HG02943 (cell line): ENCODE measurements around the gene PTPRN2.
"Not testable (repeated sequence)": the region's sequence is repeated elsewhere in the genome, so short reads cannot be mapped to it uniquely, and the experiment has no call there.

ENCODE experiments used
- ATAC-seq: cut with Tn5 transposase; IDR thresholded peaks from one replicate; pipeline ENCODE4 v1.9.1; 2021; ENCODE audit warnings: mild to moderate bottlenecking, low read depth, moderate library complexity; ENCODE audit not compliant: unreplicated experiment

The PTPRN2 gene

DNA sequence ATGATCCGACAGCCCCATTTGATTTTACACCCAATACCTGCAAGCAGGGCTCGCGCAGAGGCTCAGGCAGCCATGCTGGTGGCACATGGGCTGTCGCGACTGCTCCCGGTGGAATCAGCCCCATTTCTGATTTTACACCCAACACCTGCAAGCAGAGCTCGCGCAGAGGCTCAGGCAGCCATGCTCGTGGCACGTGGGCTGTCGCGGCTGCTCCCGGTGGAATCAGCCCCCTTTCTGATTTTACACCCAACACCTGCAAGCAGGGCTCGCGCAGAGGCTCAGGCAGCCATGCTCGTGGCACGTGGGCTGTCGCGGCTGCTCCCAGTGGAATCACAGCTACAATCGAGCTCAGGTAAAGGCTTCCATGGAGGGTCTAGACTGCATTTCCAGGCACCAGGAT, 244.1 kb downstream of the PTPRN2 start:
- ATAC-seq = no peak

DNA sequence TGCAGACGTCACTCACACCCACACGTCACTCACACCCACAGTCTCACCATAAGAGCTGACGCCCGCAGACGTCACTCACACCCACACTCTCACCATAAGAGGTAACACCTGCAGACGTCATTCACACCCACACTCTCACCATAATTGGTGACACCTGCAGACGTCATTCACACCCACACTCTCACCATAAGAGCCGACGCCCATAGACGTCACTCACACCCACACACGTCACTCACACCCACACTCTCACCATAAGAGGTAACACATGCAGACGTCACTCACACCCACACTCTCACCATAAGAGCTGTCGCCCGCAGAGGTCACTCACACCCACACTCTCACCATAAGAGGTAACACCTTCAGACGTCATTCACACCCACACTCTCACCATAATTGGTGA, 246.5 kb downstream of the PTPRN2 start:
- not testable (repeated sequence) for ATAC-seq

DNA sequence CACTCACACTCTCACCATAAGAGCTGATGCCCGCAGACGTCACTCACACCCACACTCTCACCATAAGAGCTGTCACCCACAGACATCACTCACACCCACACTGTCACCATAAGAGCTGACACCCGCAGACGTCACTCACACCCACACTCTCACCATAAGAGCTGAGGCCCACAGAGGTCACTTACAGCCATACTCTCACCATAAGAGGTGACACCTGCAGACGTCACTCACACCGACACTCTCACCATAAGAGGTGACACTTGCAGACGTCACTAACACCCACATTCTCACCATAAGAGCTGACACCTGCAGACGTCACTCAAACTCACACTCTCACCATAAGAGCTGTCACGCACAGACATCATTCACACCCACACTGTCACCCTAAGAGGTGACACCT, 250.7 kb downstream of the PTPRN2 start:
- not testable (repeated sequence) for ATAC-seq

DNA sequence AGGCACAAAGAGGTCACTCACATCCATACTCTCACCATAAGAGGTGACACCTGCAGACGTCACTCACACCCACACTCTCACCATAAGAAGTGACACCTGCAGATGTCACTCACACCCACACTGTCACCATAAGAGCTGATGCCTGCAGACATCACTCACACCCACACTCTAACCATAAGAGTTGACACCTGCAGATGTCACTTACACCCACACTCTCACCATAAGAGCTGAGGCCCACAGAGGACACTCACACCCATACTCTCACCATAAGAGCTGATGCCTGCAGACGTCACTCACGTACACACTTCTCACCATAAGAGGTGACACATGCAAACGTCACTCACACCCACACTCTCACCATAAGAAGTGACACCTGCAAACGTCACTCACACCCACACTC, 255.1 kb downstream of the PTPRN2 start:
- not testable (repeated sequence) for ATAC-seq

DNA sequence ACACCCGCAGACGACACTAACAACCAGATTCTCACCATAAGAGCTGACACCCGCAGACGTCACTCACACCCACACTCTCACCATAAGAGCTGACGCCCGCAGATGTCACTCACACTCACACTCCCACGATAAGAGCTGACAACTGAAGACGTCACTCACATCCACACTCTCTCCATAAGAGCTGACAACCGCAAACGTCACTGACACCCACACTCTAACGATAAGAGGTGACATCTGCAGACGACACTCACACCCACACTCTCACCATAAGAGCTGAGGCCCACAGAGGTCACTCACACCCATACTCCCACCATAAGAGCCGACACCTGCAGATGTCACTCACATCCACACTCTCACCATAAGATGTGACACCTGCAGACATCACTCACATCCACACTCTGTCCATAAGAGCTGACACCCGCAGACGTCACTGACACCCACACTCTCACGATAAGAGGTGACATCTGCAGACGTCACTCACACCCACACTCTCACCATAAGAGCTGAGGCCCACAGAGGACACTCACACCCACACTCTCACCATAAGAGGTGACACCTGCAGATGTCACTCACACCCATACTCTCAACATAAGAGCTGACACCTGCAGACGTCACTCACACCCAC, 255.7 kb downstream of the PTPRN2 start:
- ATAC-seq = not testable (repeated sequence)

DNA sequence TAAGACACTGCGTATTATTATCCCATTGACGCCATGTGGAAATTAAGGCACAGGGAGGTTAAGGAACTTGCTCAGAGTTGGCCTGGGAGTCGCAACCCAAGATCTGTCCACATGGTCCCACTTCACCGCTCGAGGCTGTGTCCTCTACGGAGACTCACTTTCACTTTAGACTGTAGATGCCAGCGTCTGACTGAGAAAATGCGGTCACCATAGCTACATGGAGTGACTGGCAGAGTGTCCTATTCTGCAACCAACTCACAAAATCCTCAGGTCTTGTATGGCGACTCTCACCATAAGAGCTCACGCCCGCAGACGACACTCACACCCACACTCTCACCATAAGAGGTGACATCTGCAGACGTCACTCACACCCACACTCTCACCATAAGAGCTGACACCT, 257.9 kb downstream of the PTPRN2 start:
- ATAC-seq = no peak

DNA sequence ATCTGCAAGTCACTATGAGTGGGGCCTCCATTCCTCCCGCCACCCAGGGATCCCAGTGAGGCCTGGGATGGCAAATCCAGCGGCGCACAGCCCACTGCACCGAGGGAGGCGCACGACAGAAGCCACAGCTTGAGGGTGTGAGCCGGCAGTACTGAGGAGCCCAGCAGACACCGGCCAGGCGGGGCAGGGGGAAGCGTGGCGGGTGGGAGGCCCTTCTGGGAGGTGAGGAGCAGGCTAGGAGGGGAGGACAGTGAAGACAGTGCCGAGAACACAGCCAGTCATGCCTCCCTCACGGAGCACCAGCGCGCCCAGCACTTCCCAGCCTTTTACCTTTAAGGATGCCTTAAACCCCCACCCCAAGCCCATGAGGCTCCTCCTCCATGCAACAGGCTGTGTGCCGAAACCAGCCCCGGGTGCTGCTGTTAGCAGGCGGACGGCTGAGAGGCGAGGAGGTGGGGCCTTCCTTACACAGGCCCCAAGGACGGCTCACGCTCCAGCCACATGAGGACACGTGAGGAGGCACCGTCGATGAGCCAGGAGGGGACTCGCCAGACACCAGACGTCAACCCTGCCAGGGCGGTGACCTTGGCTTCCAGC, 258.5 kb downstream of the PTPRN2 start:
- ATAC-seq = no peak

DNA sequence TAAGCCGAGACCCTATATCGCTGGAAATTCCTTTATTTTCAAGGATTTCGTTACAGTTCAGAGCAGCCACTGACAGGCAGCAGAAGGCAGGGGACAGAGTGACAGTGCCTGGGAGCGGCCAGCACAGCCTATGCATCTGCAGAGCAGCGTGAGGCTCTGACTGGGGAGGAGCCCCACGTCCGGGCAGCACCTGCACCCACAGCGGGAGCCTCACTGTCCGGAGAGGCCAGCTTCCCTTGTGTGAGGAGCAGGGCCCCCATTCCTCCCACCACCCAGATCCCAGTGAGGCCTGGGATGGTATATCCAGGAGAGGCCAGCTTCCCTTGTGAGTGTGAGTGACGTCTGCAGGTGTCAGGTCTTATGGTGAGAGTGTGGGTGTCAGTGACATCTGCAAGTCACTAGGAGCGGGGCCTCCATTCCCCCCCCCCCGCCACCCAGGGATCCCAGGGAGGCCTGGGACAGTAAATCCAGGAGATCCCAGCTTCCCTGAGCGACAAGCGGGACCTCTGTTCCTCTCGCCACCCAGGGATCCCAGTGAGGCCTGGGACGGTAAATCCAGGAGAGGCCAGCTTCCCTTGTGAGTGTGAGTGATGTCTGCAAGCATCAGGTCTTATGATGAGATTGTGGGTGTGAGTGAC, 259.1 kb downstream of the PTPRN2 start:
- ATAC-seq = no peak

DNA sequence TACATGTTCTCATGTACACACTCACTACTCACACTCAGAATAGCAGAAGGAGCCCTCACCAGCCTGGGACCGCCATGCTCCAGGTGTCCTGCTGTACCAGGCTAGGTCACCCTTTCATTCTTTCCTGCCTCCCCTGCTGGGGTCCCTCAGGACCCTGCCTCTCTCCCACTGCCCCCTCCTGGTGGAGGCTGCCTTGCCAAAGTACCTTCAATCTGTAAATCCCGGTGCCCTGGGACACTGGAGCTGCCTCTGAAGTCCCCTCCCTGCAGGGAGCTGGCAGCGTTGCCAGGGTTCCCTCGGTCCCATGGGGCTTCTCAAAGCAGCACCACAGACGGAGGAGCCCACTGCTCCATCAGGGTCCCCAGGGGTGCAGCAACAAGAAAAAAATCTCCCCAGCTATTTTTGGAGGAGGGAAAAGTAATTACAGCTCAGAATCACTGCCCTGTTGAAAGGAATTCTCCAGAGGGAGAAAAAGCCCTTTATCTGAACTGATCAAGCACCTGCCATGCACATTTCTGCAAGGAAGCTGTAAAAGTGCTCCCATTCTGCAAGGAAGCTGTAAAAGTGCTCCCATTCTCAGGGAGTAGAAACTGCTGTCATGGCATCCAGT, 259.9 kb downstream of the PTPRN2 start:
- ATAC-seq = no peak

DNA sequence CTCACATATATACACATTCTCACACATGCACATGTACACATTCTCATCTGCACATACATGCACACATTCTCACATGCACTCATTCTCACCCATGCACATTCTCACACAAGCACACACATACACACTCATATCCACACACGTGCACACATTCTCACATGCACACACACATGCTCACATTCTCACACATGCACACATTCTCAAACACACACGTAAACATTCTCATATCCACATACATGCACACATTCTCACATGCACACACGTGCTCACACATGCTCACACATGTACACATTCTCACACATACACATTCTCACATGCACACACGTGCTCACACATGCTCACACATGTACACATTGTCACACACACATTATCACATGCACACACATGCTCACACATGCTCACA, 260.6 kb downstream of the PTPRN2 start:
- ATAC-seq = no peak

DNA sequence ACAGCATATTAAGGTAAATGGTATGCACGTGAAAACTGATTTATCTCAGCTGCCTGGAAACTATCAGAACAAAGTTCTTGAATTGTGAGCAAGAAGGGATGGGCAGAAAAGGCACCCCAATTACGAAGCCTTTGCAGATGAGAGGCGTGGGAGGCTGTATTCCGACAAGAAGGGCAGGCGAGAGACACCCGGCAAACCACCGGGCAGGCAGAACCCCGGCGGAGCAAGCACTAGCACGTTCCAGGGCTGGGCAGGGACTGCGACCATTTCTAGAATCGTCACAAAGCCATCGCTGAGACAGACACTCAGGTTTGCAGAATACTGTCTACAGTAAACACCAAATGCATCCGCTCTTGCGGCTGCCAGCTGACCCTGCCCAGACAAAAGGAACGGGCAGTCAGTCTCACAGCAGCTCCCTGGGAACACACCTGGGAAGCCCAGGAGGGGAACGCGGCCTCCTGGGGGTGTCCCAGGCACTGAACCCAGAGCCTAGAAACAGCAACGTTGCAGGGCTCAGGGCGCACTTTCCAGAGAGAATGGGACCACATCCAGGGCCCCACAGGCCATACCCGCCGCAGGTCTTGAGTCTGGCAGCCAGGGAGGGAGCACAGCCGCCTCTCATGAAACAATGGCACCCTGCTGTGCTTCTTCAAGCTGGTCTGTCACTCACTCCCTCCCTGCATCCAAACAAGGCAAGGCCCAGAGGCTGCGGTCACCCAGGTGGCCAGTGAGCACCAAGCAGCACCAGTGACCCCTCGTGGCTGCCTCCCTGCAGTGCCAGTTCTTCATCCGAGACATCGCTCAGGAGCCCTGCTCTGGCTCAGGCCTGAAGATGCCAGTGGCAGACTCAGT, 261.9 kb downstream of the PTPRN2 start:
- no peak for ATAC-seq

DNA sequence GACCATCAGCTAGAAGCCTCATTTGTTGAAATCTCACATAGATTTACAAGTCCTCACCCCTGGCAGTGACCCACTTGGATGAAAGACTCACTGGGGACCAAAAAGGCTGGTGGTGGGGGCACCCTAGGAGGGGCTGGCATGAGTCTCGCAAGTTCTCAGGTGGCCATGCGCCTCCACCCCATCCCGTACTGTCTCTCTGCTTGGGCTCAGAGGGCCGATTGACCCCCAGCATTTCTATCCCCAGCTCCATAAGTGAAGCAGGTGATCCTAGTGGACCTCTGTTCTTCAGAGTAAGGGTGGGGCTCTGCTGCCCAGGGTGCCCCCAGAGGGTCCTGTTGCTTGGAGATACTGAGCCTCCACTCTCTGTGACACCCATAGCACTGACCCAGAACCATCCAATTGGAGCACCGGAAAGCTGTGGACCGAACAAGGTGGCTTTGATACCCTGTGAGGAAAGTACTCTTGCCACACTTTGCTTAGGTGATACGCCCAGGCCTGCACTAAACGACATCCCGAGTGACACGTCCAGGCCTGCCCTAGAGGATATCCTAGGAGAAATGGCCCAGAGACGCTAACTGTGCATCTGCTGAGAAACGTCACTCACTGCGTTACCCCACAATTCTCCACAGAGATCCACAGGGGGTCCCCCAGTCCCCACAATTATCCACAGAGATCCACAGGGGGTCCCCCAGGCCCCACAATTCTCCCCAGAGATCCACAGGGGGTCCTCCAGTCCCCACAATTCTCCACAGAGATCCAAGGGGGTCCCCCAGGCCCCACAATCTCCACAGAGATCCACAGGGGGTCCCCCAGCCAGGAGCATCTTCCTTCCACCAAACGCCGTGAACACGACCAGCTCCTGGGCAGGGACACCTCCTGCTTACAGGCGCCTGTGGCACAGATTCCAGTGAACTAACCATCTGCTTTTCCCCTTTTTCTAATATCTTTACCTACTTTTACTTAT, 262.9 kb downstream of the PTPRN2 start:
- ATAC-seq = no peak

DNA sequence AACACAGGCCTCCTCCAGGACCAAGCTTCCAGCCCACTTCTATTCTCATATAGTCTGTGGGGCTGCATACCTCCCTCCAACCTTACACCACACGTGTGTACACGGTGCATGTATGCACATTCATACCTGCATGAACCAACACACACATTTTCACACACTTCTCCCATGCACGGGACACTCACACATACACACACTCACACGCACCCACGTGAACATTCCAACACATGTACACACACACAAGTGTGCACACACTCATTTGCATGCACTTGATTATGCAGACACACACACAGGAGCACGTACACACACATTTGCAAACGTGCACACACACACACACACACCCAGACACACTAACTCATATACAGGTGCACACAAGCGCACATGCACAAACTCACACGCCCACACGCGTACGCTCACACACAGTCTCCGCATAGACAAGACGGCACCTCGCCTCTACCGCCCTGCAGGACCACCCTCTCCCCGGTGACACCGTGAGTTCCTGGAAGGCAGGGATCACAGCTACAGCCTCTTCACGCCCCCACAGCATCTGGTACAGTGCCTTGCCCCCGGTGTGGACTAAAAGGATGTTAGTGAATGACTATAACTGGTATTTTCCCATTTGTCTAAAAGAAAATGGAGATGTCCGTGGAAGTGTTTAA, 263.8 kb downstream of the PTPRN2 start:
- ATAC-seq = no peak

DNA sequence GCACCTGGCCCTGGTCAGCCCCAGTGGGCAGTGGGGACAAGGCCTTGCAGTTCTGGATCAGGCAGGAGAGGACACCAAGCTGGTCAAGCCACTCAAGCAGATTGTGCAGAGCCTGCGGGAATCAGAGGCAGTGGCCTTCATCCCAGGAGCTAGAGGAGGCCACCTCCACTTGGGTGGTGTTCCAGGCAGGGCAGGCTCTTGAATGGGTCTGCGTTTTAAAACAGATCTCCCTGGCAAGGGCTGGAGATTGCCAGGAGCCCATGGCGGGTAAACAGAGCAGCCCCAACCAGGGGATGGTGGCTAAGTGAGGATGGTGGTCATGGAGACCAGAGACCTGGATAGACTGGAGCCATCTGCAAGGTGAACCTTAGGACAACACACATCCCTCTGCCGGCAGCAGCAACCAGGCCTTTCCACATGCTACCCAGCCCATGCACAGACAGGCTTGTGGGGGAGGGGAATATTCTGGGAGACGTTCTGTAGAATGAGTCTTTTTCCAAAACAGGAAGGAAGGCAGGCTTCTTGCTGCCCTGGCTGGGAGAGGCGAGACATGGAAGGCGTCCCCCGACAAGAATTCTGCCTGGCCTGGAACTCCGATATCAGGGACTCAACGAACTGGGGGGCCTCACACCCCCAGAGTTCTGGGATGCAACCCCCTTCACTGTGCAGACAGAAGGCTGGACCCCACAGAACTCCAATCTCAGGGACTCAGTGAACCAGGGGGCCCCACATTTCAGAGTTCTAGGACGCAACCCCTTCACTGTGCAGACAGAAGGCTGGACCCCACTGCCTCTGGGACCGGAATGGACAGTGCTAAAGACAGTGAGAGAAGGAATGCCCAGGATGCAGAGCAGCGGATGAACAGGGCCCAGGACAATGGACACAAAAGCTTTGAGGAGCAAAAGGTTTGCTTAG, 264.8 kb downstream of the PTPRN2 start:
- ATAC-seq = no peak

DNA sequence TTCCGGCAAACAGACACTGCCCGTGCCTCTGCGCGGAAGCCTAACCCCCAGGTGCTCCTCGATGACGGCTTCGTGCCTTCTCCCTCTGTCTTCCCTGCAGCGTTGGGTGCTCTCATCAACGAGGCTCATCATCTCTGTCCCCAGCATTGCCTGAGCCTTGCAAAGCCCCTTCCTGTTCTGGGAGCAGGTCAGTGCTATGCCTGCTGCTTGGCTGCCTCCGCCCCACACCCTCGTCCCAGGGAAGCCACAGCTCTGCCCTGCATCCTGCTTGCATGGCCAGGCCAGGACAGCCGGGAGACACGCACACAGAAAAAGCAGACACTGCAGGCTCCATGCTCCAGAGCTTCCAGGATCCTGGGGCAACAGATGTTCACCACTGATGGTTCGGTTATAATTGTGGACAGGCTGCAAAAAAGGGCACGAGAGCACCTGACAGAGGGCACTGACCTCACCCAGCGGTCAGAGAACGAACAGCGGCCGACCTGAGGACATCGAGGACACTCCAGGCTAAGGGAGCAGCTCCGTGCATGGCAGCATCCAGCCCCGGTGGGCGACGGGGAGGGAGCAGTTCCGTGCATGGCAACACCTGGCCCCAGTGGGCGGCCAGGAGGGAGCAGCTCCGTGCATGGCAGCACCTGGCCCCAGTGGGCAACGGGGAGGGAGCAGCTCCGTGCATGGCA, 265.5 kb downstream of the PTPRN2 start:
- no peak for ATAC-seq

DNA sequence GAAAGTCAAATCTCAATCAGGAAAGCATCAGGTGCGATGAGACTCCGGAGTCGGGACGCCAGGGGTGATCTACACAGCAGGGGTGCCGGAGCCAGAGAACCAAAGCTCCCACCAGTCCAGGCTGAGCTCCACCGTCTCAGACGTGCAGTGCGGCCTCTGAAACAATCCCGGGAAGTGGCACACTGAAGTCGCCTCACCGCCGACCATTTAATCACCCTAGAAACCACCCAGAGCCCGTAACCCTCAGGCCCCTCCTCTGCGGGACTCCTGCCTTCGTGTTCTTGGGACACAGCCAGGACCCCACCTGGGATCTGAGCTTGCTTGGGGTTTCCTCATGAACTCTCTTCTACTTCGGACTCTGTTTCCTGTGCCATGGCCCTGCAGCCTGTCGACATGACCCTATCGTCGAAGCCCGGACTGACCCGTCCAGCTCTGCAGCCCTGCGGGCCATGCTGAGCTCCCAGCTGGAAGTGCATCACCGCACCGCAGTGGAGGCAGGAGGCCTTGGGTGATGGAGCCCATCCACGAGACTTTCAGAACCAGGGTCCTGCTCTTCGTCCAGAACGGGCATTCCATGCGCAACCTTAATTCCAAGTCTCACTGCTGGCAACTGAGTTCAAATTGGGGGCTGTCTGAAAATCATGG, 266.4 kb downstream of the PTPRN2 start:
- no peak for ATAC-seq

DNA sequence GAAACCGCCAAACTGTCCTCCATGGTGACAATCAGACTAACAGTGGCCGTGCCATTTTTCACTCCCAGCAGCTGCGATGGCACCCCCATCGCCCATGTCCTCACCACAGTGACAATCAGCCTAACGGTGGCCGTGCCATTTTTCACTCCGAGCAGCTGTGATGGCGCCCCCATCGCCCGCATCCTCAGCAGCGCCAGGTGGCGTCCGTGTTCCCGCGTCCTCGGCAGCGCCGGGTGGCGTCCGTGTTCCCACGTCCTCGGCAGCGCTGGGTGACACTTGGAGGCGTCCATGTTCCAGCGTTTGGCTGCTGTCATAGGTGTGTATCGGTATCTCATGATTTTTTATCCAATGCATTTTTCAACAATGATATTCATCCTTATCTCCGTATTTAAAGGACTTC, 267.3 kb downstream of the PTPRN2 start:
- ATAC-seq = no peak
